T-helper 1 cell (primary cell): ENCODE results near the gene TOR2A.
A peak's percentile ranks its signal among the peaks of the same experiment; 100 is the strongest.

ENCODE experiments used
- DNase-seq, 5 donors: peaks; one replicate each; pipeline ENCODE4 v3.0.0-alpha.2; 2012 to 2020

Gene TOR2A

GRCh38 chr9:127717766-127718165 is 17.3 kb downstream of the TOR2A start:
- DNase-seq = no peak

DNA sequence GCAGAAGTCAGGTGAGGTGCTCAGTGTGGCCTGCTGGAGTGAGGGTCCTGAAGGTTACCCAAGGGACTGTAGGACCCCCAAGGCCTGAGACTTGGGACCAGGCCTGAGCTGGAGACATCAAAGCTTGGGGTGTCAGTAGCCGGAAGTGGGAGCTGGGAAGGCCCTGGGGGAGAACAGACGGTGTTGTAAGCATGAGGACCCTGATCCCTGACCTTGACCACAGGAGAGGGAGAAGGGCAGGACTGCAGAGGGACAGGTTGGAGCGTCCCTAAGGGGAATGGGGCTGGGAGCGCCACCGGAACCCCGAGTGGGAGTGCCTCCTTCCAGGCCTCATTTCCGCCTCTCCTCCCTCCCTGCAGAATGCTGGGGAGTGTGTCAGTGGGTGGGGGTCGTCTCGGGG is 18.7 kb downstream of the TOR2A start:
- no peak for DNase-seq

- peak; percentile 89 to 97 (median 96) for DNase-seq
Measured at GRCh38 chr9:127715470-127716337, 19.4 kb downstream of the TOR2A start, which contains the start of the genes PTRH1 and TTC16. PTRH1 (minus strand) TSS chr9:127715663; CDS start chr9:127715639, 24 bp downstream. TTC16 (plus strand) TSS chr9:127716079; CDS start chr9:127716146, 67 bp downstream.

DNA sequence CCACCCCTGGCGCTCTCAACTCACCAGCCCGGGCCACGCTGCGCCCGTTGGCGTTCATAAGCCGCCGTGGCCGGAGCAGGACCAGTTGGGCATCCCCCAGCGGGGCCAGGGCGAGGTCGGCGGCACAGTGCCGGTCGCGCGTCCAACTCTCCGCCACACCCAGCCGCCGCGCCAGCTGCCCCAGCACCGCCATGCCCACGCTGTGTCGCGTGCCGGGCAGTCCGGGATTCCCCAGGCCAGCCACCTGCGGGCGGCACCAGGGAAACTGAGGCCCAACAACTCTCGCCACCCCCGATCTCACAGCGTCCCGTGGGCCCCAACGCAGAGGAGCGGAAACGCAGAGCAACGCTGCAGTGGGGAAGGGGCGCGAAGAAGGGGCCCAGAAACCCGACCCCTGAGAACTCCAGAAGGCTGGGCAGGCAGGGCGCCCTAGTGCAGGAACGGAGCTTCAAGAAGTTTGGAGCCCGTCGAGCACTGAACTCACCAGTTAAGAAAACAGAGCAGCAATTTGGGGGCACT is 20.1 kb downstream of the TOR2A start:
- DNase-seq = no peak

DNA sequence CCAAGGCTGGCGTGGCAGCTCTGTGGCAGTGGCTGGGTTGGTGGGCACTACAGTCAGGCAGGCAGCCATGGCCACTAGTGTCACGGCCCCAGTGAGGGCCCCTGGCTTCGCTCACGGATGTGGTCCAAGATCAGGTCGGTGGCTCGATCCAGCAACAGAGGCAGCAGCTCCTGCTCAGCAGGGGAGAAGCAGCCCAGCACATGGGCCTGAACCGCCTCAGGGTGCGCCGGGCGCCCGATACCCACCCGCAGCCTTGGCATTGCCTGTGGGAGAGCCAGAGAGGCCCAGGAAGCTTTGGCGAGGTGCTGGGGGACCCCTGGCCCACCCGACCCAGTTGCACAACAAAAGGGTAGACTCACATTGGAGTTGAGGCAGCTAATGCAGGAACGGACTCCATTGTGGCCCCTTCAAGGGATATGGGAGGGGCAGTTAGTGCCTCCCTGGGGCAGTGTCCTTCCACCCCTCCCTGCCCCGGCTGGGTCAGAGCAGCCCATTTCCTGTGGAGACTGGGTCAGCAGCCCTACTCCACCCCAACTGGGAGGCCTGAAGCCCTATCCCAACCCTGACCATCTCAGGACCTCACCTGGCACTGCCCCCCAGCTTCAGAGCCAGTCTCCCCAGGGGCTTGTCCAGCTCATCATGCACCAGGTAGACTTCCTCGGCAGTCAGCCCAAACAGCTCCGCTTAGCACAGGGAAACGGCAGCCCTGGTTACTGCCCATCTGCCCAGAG is 20.9 kb downstream of the TOR2A start:
- DNase-seq = no peak

DNA sequence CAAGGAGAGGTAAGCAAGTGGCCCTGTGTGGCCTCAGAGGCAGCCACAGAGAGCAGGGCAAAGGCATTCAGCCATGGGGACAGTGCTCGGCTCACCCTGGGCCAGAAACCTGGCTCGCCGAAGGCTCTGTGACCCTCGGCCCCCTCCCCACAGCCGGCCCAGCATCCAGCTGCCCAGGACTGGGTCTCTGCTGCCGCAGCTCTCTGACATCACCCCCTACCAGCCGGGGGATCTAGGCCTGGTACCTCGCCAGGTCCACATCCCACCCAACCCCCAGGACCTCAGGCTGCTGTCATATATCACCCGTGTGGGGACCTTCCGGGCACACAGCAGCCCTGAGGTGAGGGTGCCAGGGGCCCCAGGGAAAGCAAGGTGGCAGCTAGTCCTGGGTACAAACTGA is 22.2 kb downstream of the TOR2A start:
- DNase-seq = no peak

GRCh38 chr9:127712371-127712770 is 22.7 kb downstream of the TOR2A start:
- DNase-seq = no peak

- DNase-seq = no peak
Measured at GRCh38 chr9:127711831-127712274, 23.2 kb downstream of the TOR2A start.

- DNase-seq = no peak
Measured at GRCh38 chr9:127711226-127711701, 23.8 kb downstream of the TOR2A start.

GRCh38 chr9:127710204-127710783 is 24.8 kb downstream of the TOR2A start:
- DNase-seq = no peak

- DNase-seq = no peak
Measured at GRCh38 chr9:127708952-127709587, 26.0 kb downstream of the TOR2A start.

- peak in 3 of 5 donors; percentile 30 to 38 (median 31) for DNase-seq
Measured at GRCh38 chr9:127707766-127708165, 27.3 kb downstream of the TOR2A start.

GRCh38 chr9:127706836-127707241 is 28.3 kb downstream of the TOR2A start, which contains the start of gene CFAP157:
CFAP157 (plus strand) TSS chr9:127706988; CDS start chr9:127707032, 44 bp downstream.
- no peak for DNase-seq

DNA sequence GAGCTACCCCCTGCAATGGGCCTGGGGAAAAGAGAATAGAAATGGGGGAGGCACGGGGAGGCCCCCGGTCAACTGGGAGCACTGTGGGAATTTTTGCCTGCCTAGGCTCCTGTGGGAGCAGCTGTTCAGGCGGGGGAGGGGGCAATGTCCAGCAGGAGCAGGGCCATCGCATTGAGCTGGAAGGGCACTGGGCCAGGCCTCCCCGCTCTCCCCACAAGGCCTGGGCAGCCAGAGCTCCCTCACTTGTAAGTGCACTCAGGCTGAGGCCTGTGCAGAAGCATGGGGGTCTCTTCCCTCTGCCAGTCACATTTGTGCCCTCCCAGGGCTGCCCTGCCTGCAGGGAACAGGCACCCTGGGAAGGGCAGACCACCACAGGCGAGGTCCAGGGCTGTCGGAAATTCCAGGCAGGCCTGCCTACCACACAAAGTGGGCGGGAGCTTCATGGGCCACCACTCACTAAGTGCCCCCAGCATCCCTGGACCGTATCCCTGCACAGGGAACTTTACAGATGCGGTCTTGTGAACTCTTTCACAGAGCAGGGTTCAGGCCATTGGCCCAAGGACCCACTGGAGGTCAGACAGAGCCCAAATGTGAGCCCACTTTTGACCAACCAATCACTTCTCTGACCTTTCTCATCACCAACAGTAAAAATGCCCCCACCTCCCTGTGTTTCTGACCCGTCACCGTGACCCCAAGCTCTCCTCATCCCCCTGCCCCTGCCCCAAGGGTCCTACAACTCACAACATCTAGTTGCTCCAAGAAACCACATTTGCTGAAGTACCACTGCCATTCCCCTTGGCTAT is 29.3 kb downstream of the TOR2A start:
- DNase-seq = no peak

GRCh38 chr9:127703289-127703946 is 31.7 kb downstream of the TOR2A start:
- DNase-seq = no peak

- no peak for DNase-seq
Measured at GRCh38 chr9:127700594-127701255, 34.4 kb downstream of the TOR2A start.

DNA sequence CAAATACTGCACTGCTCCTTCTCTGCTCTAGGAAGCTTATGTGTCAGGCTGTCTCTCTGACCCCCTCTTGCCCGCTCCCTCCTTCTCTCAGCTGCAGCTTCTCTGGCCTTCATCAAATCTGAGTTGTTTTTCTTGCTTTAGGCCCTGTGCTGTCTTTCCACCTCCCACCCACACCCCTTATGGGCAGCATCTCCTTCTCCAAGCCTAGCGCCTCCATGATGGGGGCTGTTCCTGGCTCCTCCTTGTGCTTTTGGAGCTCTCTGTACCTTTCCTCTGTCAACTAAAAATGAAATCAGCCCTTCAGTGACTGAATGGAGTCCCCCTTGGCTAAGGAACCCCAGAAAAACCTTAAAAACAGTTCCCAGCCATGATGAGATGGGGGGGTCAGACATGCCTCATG is 35.0 kb downstream of the TOR2A start:
- no peak for DNase-seq

DNA sequence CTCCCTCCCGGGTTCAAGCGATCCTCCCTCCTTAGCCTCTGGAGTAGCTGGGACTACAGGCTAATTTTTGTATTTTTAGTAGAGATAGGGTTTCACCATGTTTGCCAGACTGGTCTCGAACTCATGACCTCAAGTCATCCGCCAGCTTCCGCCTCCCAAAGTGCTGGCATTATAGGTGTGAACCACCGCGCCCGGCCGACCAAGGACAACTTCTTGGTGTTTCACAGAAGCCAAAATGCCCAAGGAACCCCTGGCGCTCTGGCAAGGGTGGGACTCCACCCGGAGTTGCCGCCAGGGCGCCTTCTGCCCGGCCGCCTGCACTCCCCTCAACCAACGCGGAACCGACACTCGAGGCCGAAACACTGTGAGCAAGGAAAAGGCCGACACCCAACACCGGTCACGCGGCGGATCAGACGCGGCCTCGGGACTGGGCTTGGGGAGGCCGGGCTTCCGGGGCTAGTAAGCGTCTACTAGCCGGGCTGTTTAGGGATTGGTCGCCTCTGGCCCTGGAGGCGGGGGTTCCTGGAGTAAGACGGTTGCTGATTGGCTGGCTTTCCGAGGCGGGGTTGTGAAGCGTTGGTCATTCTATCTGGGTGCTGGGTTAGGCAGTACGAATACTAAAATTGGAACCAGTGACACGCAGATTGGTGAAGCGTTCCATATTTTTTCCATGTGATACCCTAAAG is 36.0 kb downstream of the TOR2A start:
- DNase-seq = peak; percentile 66 to 88 (median 76)

DNA sequence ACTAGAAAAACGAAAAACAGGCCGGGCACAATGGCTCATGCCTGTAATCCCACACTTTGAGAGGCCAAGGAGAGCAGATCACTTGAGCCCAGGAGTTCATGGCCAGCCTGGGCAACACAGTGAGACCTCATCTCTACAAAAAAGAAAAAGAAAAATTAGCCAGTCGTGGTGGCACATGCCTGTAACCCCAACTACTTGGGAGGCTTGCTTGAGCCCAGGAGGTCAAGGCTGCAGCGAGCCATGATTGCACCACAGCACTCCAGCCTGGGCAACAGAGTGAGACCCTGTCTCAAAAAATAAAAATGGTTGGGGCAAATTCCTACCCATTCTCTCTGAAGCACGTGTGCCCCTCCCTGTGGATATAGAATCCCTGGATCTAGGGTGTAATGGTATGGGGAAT is 36.7 kb downstream of the TOR2A start:
- DNase-seq = no peak

- no peak for DNase-seq
Measured at GRCh38 chr9:127697575-127697974, 37.5 kb downstream of the TOR2A start.
